ENCODE results near the gene KCNK16.

DNA sequence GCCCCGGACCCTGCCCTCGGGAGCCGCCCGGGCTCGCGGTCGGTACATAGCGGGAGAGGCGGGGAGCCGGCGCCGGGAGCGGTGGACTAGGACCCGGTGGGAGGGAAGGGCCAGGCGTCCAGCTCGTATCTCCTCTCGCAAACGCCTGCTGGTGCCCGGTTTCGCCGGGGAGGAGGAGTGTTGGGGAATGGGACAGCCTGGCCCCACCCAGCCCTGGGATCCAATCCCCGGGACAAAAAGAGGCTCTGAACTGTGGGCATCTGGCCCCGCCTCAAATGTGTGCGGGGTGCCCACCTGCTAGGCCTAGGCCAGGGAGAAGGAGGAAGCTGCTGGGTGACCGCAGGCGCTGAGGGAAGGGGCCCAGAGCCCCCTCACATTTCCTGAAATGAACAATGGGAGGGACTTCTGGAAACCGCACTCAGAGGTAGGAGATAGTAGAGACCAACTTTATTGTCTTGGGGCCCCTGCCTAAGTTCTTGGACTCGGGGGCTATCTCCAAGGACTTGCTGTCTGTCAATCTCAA lies 8.2 kb downstream of the KCNK16 start, which contains the start of gene KCNK17:
- TF ChIP-seq, protein P1, sequence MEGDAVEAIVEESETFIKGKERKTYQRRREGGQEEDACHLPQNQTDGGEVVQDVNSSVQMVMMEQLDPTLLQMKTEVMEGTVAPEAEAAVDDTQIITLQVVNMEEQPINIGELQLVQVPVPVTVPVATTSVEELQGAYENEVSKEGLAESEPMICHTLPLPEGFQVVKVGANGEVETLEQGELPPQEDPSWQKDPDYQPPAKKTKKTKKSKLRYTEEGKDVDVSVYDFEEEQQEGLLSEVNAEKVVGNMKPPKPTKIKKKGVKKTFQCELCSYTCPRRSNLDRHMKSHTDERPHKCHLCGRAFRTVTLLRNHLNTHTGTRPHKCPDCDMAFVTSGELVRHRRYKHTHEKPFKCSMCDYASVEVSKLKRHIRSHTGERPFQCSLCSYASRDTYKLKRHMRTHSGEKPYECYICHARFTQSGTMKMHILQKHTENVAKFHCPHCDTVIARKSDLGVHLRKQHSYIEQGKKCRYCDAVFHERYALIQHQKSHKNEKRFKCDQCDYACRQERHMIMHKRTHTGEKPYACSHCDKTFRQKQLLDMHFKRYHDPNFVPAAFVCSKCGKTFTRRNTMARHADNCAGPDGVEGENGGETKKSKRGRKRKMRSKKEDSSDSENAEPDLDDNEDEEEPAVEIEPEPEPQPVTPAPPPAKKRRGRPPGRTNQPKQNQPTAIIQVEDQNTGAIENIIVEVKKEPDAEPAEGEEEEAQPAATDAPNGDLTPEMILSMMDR (conservative IDR thresholded peaks at IDR 0.05 in 1 of 2, IDR thresholded peaks at IDR 0.05 in 1 of 2; ENCODE audit: low read depth in 1 of 2, low read length in 2 of 2) = no peak
- TF ChIP-seq EZH2 (IDR thresholded peaks at IDR 0.05; ENCODE audit: low read length, missing control alignments) = no peak

All from fibroblast of lung (primary cell).